ENCODE measurements around the gene TIGD7.

DNA sequence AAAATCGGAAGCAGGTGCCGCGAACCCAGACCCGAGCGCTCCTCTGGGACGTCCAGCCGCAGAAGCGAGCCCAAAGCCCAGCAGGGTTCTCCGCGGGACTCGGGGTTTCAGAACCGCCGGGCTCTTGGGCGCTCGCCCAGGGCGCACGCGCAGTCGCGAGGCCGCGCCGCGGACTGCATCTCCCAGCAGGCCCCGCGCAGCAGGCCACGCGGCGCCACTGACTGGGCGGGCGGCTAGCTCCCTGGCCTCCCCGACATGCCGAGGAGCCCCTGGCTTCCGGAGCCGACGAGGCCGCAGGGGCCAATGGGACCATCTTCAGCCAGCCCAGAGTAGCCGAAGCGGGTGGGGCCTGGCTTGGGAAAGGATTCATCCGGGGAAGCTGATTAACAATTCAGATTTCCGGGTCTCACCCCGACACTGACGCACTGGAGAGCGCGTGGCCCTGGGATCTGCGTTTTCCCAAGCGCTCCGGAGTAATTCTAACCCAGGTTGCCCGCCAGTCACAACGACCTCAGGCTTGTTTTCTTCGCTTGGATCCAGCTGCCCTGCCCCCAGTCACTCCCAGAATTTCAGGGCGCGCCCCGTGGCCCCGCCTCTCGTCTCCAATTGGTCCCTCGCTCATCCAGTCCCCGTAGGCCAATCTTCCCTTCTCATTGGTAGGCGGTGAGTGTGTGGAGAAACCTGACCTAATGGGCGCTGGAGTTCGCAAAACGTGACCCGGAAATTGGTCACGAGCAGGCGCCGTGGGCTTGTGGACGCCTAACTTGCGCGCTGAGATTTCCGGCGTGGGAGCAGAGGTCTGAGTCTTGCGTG lies 22.3 kb downstream of the TIGD7 start, which contains the start of gene ZNF263:
- TF ChIP-seq CTCF (IDR thresholded peaks at IDR 0.05; ENCODE audit: low read length) (no peak), EZH2phosphoT487 (IDR thresholded peaks at IDR 0.05; ENCODE audit: low read length) (no peak), EZH2 (optimal IDR thresholded peaks at IDR 0.05; ENCODE audit: low read depth, low read length) (no peak)

Data from MM.1S (cell line).